SIG-M5 (cell line): ENCODE results near the gene CTCF.
"Not testable (repeated sequence)": the region's sequence is repeated elsewhere in the genome, so short reads cannot be mapped to it uniquely, and the experiment has no call there.

ENCODE experiments used
- DNase-seq: peaks from one replicate; lab custom pipeline; 2025; lab: John Stamatoyannopoulos, UW

Gene CTCF, protein sequence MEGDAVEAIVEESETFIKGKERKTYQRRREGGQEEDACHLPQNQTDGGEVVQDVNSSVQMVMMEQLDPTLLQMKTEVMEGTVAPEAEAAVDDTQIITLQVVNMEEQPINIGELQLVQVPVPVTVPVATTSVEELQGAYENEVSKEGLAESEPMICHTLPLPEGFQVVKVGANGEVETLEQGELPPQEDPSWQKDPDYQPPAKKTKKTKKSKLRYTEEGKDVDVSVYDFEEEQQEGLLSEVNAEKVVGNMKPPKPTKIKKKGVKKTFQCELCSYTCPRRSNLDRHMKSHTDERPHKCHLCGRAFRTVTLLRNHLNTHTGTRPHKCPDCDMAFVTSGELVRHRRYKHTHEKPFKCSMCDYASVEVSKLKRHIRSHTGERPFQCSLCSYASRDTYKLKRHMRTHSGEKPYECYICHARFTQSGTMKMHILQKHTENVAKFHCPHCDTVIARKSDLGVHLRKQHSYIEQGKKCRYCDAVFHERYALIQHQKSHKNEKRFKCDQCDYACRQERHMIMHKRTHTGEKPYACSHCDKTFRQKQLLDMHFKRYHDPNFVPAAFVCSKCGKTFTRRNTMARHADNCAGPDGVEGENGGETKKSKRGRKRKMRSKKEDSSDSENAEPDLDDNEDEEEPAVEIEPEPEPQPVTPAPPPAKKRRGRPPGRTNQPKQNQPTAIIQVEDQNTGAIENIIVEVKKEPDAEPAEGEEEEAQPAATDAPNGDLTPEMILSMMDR

DNA sequence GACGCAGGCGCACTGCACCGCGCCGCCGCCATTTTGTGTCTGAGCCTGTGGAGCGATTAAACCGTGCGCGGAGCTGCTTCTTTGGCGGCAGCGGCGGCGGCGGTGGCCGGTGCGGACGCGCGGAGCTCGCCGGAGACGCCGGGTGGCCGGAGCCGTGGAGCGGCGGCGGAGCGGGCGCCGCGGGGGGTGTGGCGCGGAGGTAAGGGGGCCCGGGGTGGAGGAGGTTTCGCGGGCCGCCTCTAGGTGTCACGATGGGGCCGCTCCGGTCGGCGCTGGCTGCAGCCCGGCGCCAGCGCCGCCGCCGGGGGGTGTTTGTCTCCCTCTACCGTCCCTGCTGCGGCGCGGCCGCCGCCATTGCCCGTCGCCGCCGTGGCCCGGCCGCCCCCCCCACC is at the start of gene CTCF:
TSS of gene CTCF (plus strand) at position 1 of the 392 bp plus-strand sequence. CDS start 48,307 bp downstream, outside the sequence.
- peak; percentile 28 for DNase-seq

DNA sequence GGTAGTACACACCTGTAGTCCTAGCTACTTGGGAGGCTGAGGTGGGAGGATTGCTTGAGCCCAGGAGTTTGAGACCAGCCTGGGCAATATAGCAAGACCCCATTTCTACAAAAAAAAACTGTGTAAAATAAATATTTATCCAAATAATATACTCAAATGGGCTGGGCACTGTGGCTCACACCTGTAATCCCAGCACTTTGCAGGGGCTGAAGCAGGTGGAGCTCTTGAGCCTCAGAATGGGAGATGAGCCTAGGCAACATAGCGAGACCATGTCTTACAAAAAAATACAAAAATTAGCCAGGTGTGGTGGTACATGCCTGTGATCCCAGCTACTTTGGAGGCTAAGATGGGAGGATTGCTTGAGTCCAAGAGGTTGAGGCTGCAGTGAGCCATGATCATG is 48.4 kb upstream of the CTCF start:
- not testable (repeated sequence) for DNase-seq

DNA sequence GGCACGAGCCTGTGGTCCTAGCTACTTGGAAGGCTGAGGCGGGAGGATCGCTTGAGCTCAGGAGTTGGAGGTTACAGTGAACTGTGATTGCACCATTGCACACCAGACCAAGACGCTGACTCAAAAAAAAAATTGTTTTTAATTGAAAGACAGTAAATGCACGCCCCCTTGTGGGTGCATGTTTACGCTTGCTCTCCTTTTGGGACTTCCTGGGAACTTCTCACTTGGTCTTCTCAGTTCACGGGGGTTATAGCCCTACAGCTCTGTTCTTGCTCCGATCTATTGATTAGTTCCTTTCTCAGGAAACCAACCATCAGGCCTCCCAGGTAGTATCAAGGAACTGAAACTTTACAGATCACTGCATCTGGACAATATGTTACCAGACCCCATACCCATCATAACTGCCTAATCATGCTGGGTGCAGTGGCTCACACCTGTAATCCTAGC is 47.9 kb upstream of the CTCF start:
- DNase-seq = peak; percentile 52

DNA sequence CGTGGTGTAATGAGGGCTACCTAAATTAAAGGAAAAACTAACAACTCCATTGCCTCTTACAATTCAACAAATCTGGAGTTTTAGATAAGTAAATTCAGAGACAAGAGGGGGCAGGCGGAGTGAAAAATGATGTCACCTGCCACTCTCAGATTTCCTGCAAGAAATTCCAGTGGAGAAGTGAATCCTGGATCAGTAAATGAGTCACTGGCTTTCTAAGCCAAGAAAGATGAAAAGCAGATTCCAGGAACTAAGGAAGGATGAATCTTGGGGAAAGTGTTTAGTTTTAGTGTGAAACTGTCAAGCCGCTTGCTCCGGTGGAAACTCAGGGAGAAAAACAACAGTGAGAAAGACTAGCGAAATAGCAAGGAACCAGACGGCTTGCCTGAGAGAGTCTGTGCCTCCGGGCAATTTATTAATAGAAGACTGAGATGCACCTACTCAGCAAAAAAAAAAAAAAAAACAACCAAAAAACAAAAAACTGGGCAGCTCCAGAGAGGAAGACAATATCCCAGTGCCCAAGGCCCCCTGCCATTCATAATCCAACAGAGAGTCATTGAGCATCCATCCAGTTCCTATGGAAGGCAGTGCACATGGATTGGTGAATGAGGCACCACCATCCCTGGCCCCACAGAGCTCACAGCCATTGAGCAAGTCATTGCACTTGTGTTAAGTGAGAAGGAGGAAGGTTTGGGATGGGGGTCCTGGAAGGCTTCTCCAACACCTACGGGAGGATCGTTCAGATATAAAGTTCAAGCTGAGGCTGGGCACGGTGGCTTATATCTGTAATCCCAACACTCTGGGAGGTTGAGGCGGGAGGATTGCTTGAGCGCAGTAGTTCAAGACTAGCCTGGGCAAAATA is 45.8 kb upstream of the CTCF start:
- no peak for DNase-seq

DNA sequence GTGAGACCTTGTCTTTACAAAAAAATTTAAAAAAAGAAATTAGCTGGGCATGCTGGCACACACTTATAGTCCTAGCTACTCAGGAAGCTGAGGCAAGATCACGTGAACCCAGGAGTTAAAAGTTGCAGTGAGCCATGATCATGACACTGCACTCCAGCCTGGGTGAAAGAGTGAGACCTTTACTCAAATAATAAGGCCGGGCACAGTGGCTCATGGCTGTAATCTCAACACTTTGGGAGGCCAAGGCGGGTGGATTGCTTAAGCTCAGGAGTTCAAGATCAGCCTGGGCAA is 45.2 kb upstream of the CTCF start:
- DNase-seq = no peak

DNA sequence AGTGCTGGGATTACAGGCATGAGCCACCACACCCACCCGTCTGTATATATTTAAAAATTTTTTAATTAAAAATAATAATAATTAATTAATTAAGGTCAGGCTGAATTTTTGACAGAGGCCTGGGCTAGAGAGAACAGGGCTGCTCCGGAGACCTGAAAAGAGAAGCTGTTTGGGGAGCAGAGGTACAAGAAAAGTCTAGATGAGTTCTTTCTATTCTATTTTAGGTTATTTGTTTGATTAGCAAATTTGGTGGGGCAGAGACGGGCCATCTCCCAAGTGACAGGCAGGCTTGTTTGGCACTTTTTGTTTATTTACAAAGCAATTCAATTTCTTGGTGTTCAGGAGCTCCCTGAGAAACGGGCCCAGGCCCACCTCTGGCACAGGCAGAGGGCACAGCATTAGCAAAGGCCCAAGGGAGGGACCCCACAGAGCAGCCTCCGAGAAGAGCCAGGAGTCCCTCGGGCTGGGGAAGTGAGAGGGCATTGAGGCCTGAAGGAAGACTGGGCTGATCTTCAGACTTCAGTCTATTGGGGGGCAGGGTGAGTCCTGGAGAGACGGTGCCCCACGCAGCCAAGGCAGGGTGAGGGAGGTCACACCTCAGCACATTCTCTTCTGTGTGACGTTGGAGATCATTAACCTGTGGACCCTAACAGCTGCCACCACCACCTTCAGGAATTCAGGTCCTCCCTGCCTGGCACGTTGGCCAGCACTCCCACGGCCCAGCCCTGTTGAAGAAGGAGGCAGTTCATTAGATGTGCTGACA is 44.5 kb upstream of the CTCF start:
- no peak for DNase-seq

DNA sequence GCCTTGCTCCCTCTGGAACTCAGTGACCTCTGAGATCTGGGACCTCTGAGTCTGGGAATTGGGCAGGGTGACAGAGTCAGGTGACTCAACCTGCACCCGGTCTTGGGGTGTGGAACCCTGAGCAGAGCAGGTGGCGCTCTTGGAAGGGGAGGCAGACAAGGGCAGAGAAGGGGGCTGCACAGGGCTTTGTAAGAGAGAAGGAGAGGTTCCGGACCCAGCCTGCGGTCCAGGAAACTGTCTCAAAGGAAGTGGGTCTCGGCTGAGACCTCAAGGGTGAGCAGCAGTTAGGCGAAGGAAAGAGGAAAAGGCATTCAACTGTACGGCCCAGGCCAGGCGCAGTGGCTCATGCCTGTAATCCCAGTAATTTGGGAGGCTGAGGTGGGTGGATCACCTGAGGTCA is 43.6 kb upstream of the CTCF start:
- no peak for DNase-seq

DNA sequence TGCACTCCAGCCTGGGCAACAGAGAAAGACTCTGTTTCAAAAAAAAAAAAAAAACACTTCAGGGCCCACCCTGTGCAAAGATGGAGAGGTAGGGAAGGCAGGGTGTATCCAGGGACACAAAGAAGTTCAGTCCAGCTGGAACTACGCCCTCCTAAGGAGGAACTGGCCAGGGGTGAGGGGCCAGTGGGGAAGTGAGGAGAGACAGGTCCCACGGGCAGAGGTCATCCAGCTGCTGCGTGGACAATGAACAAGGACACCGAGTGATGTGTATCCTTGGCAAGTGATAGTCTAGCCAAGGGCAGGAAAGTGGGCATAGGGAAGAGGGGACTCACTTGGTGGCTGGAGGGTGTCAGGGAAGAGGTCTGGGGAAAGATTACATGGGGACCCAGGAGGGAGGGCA is 43.1 kb upstream of the CTCF start:
- no peak for DNase-seq

DNA sequence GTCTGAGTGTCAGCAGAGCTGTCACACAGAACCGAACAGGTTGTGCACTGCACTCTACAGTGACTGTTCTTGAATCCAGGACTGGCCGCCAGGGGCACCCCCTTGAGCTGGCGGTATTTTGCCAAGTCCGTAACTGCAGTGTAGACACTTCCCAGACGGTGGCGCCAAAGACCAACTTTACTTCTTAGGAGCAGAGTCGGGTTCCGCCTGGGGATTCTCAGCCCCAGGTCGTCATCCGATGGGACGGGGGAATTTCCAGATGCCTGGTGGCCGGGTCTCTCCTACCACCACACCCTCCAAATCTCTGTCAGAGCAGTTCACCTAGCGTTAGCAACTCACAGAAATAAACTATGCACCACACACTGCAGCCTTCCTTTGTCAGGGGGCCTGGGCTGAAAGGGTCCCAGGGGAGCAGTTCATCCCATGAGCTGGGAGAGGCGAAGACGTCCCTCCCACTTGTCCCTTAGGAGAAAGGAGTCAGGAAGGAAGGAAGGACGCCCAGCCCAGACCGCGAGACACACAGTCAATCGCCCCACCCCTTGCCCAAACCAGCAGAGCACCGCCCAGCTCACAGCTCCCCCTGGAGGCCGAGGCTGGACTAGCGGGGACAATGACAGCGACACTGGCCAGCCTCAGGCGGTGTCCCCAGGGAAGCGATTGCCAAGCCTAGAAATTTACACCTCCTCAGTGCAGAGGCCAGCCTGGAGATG is 41.1 kb upstream of the CTCF start:
- peak; percentile 50 for DNase-seq

DNA sequence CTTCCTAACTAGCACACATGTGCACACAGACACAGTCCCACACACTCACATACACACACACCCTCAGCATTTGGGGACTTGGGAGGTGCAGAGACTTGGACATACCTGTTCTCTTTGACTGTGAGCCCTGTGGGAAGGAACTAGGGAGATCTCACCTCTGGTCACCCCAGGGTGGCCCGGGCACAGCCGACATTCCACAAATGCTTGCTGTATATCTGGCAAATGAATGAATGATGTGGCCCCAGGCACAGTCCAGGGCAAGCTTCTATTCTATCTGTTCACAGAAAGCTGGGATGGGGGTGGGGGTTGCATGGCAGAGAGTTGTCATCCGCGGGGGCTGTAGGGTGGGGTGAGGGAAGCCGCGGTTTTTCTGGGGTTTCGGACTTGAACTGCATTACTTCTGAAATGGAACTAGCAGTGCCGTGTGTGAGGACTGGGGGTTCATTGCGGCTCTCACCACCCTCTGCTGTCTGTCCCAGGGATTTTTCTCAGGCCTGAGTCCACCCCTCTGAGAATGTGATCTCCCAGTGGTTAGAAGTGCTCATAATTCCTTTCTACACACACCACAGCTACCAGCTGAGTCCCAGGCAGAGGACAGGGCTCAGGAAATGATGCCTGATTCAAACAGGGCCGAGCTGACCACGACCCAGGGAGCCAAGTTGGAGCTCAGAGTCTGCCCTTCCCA is 37.0 kb upstream of the CTCF start:
- no peak for DNase-seq

DNA sequence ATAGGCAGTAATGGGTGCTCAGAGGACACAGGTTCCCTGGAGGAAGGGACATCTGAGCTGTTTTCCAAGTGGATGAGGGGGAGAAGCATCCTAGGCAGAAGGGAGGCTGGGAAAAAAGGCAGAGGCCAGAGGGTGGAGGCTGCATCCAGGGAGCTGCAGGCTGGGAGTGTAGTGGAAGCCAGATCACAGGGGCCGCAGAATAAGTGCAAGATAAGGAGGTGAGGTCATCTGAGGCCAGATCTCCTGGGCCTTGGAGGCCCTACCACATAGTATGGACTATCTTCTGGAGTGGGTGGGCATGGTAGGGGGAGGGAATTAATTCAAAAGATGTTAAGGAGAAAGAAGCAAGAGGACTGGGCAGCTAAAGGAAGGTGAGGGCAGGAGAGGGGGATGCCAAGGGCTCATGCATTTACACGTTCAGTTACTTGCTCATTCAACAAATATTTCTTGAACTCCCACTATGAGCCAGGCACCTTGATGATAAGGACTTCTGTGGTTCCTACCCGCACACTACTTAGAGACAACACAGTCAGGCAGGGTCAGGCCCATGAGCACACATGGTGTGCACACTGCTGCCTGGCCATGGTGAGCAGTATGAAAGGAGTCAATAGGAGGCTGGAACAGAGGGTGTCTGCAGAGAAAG is 36.1 kb upstream of the CTCF start:
- no peak for DNase-seq

DNA sequence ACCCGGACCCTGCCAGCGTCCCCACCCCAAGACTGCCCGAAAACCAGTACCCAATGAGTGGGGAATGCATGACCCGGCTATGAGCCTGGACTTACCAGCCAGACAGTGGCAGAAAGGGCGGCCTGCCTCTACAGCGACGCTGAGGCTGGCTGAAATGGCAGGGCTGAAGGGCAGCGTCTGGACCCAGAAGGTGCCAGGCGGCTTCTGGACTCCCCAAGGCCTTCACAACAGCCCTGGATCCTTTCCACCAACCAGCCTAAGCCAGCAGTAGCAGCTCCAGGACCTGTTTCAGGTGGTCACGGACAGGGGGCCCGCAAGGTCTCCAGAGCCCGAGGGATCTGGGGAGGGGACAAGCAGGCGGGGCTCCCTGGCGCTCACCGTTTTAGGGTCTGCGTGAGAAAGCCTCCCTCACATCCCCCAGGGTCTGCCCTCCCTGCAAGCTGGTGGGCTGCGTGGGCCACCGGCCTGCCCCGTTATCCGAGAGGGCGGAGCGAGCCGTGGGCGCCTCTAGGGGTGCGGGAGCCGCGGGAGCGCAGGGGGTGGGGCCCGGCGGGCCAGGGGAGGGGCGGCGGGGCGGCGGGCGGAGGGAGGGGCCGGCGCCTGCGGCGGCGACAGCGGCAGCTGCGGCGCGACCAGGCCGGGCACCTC is 34.0 kb upstream of the CTCF start, which contains the start of gene RIPOR1:
TSS of gene RIPOR1 (plus strand) at position 608 of the 648 bp plus-strand sequence. CDS start 9,618 bp downstream, outside the sequence.
- no peak for DNase-seq

DNA sequence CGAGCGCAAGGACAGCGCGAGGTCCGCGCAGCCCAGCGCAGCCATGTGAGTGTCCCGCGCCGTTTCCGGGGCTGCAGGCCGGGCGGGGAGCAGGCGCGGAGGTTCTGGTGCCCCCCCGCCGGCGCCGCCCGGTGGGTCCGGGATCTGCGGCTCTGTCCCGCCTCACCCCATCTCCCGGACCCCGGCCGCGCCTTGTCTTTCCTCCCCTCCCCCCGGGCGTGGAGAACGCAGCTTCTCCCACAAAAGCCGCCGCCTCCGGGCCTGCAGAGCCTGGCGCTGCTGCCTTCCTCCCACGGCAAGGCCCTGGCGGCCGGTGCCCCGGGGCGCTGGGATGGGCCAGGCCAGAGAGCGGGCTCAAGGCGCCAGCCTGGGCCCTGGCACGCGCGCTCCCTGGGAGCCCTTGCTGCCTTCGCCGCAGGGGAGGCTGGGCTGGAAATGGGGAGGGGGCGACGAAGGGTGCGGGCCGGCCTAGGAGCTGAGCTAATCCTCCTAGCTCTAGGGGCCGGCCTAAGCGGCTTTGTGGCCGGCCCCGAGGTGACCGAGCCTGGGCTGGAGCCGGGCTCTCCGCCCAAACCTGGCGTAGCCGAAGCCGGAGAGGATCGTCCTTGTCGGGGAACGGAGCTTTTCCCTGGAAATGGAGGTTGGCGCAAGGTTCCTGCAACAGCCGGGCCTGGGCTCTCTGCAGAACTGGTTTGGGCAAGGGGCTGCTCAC is 33.3 kb upstream of the CTCF start:
- DNase-seq = no peak

DNA sequence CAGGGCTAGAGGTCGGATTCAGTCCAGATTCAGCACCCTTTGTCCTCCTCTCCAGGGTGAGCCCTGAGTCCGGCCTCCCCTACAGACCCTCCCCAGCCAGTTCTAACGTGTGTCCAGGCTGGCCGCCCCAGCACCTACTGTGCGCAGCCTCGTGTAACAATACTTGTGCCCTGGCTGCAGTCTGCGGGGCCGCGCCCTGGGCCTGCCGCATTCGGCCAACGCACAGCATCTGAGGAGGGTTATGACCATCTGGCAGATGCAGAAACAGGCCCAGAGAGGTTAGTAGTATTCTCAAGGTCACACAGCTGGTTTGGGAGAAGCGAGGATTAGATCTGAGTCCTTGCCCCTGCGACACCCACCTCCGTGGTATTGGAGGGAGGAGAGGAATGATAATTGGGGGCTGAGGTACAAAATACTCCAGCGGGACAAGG is 32.7 kb upstream of the CTCF start:
- DNase-seq = no peak

DNA sequence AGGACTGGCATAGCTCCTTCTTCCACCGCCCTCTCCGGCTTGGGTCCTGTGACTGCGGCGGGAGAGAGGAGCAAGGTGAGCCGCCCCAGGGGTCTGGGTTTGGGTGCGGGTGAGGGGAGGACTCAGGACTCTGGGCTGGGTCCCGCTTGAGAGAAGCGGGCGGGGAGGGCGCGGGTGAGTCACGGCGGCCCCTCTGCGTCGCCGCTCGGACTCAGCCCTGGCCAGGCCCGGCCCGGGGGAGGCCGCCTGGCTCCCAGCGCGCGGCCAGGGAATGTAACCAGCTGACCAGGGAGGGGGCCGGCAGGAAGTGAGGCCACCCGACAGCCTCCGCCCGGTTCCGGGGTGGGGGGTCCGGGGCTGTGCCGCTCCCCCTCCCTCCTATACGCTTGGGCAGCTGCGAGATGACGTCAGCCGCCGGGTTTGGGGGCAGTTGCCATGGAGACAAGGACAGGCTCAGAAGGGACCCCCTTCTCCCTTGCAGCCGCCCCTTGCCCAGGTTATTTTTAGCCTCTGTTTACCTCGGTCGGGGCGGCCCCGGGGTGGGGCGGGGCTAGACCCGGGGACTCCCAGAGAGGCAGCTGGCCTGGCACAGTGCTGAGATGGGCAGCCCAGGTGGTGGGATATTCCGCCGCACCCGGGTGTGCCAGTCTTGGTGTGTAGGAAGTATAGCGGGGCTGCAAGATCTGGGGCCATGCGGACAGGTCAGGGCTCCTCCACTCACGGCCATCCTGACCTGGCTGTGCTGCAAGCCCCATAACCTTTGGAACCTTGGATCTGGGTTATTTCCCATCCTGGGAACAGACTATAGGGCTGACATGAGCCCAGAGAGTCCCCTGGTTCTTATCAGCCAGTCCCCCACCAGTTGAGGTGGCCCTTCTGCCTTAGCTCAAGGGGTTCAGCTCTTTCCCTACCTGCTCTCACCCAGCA is 32.0 kb upstream of the CTCF start:
- no peak for DNase-seq

DNA sequence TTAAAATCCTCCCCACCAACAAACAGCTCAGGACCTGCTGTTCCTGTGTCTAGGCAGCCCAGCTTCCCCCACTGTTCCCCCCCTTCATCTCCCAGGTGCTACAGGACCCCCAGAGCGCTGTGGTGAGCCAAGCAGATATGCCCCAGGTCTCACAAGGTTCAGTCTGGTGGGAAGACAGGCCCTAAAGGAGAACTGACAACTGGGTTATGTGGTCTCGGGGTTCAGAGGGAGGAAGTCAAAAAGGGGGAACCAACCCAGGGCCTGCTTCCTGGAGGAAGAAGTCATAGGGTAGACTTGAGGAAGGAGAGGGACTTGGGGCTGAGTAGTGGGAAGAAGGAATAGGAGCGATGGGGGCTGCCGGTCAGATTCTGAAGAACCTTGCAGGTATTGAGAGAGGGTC is 31.1 kb upstream of the CTCF start:
- no peak for DNase-seq

DNA sequence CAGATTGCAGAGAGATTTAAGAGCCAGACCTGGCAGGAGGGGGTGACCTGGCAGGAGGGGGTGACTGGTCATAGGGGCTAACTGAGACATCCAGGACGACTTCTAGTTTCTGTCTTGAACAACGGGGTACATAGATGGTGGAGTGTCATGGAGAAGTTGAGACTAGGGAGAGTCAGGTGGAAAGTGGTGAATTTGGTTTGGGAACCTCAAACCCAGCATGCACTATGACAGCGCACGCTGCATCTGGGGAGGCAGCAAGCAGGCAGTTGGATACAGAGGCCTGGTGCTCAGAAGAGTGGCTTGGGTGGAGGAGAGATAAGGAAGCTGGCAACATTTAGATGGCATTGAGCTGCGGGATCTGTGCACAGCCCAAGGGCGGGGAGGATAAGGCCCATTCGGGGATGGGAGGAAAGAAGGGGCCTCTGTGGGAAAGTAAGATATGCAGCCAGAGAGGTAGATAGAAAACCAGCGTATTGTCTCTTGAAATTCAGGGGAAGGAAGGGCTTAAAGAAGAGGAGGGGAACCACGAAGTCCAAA is 29.2 kb upstream of the CTCF start:
- DNase-seq = no peak
